K562 (cell line): ENCODE data around the gene CPED1. TPM values are rescaled to one million over a fixed set of nuclear protein-coding genes. Genes with fewer than 3 reads are reported as not detected.

Source experiments
- ARID2 ChIP-seq: fragments of 450-650 bp; IDR thresholded peaks from 2 replicates; pipeline ENCODE4 v1.6.1; 2017; ENCODE audit warnings: antibody characterized with exemption, mild to moderate bottlenecking
- BHLHE40 ChIP-seq: IDR thresholded peaks from 2 replicates; pipeline ENCODE4 v1.6.1; 2011; ENCODE audit warnings: low read length, improper control_type of control experiment
- EWSR1 ChIP-seq: fragments of 450-650 bp; IDR thresholded peaks from 2 replicates; pipeline ENCODE4 v1.6.1; 2018; ENCODE audit warnings: borderline replicate concordance, mild to moderate bottlenecking, low read depth, moderate library complexity; ENCODE audit not compliant: partially characterized antibody
- GMEB1 ChIP-seq: fragments of 250-450 bp; sonication (Bioruptor Pico); IDR thresholded peaks from 2 replicates; pipeline ENCODE4 v1.4.0; 2020; ENCODE audit warnings: mild to moderate bottlenecking
- PTTG1 ChIP-seq: fragments of 450-650 bp; IDR thresholded peaks from 2 replicates; pipeline ENCODE4 v1.6.1; 2016; ENCODE audit warnings: low read depth, mild to moderate bottlenecking, missing genetic modification characterization, missing compliant biosample characterization
- polyA plus RNA-seq, 8 experiments: library from polyadenylated mRNA; depleted of rRNA in 4 of 8; stranded (reverse) in 5 of 8; unstranded in 3 of 8; fragments of >200 nt; fragmentation: Nextera tagmentation in 2 of 8; fragmentation: Illumina TruSeq in 1 of 8; extraction: Ambion mirVana in 2 of 8; extraction: Trizol in 1 of 8; gene quantifications; 2 replicates each; pipeline versions ENCODE4 v1.2.1 to v1.2.3, GENCODE V29; 2011 to 2014; ENCODE audit warnings: inconsistent platforms in 1 of 8, missing spikeins in 1 of 8
- total RNA-seq, 7 experiments: library from RNA; depleted of rRNA in 6 of 7; stranded (reverse); fragments of >200 nt in 6 of 7; fragmentation: Illumina TruSeq in 2 of 7; extraction: Trizol in 2 of 7; gene quantifications; 2 replicates each; pipeline versions ENCODE4 v1.2.1 to v1.2.3, GENCODE V29; 2011 to 2021; ENCODE audit warnings: low replicate concordance in 1 of 7
- TF ChIP-seq, protein P1 (sequence below): fragments of 200-800 bp; sonication (Bioruptor generic); IDR thresholded peaks from 2 replicates; pipeline ENCODE4 v1.6.1; 2016; ENCODE audit warnings: missing genetic modification characterization, missing compliant biosample characterization

Gene CPED1
- total and polyA plus RNA-seq, 9 of the 15 experiments (the other 6 are each of a cell fraction or from before 2014, with no cell fraction given): 195 to 393 (median 290) TPM

- TF ChIP-seq GMEB1 (CRISPR knock-in tag): 0 out of 2 replicates have a peak, but pooled peaks have one; percentile 15
- TF ChIP-seq, protein P1, sequence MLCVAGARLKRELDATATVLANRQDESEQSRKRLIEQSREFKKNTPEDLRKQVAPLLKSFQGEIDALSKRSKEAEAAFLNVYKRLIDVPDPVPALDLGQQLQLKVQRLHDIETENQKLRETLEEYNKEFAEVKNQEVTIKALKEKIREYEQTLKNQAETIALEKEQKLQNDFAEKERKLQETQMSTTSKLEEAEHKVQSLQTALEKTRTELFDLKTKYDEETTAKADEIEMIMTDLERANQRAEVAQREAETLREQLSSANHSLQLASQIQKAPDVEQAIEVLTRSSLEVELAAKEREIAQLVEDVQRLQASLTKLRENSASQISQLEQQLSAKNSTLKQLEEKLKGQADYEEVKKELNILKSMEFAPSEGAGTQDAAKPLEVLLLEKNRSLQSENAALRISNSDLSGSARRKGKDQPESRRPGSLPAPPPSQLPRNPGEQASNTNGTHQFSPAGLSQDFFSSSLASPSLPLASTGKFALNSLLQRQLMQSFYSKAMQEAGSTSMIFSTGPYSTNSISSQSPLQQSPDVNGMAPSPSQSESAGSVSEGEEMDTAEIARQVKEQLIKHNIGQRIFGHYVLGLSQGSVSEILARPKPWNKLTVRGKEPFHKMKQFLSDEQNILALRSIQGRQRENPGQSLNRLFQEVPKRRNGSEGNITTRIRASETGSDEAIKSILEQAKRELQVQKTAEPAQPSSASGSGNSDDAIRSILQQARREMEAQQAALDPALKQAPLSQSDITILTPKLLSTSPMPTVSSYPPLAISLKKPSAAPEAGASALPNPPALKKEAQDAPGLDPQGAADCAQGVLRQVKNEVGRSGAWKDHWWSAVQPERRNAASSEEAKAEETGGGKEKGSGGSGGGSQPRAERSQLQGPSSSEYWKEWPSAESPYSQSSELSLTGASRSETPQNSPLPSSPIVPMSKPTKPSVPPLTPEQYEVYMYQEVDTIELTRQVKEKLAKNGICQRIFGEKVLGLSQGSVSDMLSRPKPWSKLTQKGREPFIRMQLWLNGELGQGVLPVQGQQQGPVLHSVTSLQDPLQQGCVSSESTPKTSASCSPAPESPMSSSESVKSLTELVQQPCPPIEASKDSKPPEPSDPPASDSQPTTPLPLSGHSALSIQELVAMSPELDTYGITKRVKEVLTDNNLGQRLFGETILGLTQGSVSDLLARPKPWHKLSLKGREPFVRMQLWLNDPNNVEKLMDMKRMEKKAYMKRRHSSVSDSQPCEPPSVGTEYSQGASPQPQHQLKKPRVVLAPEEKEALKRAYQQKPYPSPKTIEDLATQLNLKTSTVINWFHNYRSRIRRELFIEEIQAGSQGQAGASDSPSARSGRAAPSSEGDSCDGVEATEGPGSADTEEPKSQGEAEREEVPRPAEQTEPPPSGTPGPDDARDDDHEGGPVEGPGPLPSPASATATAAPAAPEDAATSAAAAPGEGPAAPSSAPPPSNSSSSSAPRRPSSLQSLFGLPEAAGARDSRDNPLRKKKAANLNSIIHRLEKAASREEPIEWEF: no peak
- no peak for TF ChIP-seq EWSR1
- TF ChIP-seq BHLHE40: no peak
- TF ChIP-seq ARID2: no peak
- no peak for TF ChIP-seq PTTG1
Measured at GRCh38 chr7:121049028-121049791, 60.7 kb downstream of the CPED1 start (continued).
